GM19452 (cell line): ENCODE measurements around the gene SRI.
"Not testable (repeated sequence)": the region's sequence is repeated elsewhere in the genome, so short reads cannot be mapped to it uniquely, and the experiment has no call there.

Source experiments
- ATAC-seq: cut with Tn5 transposase; IDR thresholded peaks from one replicate; pipeline ENCODE4 v1.9.1; 2021; ENCODE audit not compliant: unreplicated experiment

Gene SRI

GRCh38 chr7:88219781-88220747, at the start of gene SRI:
Gene SRI (minus strand): TSS chr7:88220038. CDS start chr7:88220026, 12 bp downstream.
- ATAC-seq = peak; percentile 50

GRCh38 chr7:88269586-88269985, 49.7 kb upstream of the SRI start:
- ATAC-seq = no peak

- ATAC-seq = no peak
Measured at GRCh38 chr7:88268858-88269257, 49.0 kb upstream of the SRI start.

- ATAC-seq = no peak
Measured at GRCh38 chr7:88268051-88268450, 48.2 kb upstream of the SRI start.

GRCh38 chr7:88267421-88267820, 47.6 kb upstream of the SRI start:
- ATAC-seq = no peak

- not testable (repeated sequence) for ATAC-seq
Measured at GRCh38 chr7:88264987-88265386, 45.1 kb upstream of the SRI start.

GRCh38 chr7:88262562-88262961, 42.7 kb upstream of the SRI start:
- no peak for ATAC-seq

GRCh38 chr7:88260719-88261118, 40.9 kb upstream of the SRI start:
- ATAC-seq = no peak

GRCh38 chr7:88259656-88260380, 40.0 kb upstream of the SRI start:
- no peak for ATAC-seq

GRCh38 chr7:88258296-88258695, 38.5 kb upstream of the SRI start:
- not testable (repeated sequence) for ATAC-seq

- ATAC-seq = no peak
Measured at GRCh38 chr7:88256906-88257305, 37.1 kb upstream of the SRI start.

- no peak for ATAC-seq
Measured at GRCh38 chr7:88254721-88255424, 35.0 kb upstream of the SRI start.

- ATAC-seq = no peak
Measured at GRCh38 chr7:88253640-88254039, 33.8 kb upstream of the SRI start.

- ATAC-seq = no peak
Measured at GRCh38 chr7:88244258-88244657, 24.4 kb upstream of the SRI start.

- peak; percentile 74 for ATAC-seq
Measured at GRCh38 chr7:88243345-88243909, 23.6 kb upstream of the SRI start.

- ATAC-seq = no peak
Measured at GRCh38 chr7:88239852-88240251, 20.0 kb upstream of the SRI start.

GRCh38 chr7:88233828-88234227, 14.0 kb upstream of the SRI start:
- no peak for ATAC-seq

- no peak for ATAC-seq
Measured at GRCh38 chr7:88230646-88231045, 10.8 kb upstream of the SRI start.

- no peak for ATAC-seq
Measured at GRCh38 chr7:88229302-88229995, 9.6 kb upstream of the SRI start.

GRCh38 chr7:88226886-88227516, 7.2 kb upstream of the SRI start:
- ATAC-seq = no peak
